ENCODE data around the gene ANKFN1.

DNA sequence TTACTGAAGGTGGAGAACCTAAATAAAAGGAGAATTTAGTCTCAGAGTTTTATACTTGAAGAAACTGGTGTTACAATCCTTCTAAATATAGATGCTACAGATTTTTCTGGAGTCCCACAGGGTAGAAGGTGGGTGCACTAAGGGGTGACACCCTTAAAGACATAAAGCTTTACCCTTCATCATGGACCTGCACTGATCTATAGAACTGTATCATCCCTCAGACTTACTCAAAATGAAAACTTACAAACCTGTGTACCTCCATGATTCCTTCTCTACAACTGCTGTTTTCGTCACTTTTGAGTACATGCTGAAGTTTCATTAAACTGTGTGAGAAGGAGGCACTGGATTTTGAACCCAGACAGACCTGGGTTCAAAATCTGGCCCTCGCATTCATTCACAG lies 270.7 kb downstream of the ANKFN1 start:
- TF ChIP-seq, protein P1, sequence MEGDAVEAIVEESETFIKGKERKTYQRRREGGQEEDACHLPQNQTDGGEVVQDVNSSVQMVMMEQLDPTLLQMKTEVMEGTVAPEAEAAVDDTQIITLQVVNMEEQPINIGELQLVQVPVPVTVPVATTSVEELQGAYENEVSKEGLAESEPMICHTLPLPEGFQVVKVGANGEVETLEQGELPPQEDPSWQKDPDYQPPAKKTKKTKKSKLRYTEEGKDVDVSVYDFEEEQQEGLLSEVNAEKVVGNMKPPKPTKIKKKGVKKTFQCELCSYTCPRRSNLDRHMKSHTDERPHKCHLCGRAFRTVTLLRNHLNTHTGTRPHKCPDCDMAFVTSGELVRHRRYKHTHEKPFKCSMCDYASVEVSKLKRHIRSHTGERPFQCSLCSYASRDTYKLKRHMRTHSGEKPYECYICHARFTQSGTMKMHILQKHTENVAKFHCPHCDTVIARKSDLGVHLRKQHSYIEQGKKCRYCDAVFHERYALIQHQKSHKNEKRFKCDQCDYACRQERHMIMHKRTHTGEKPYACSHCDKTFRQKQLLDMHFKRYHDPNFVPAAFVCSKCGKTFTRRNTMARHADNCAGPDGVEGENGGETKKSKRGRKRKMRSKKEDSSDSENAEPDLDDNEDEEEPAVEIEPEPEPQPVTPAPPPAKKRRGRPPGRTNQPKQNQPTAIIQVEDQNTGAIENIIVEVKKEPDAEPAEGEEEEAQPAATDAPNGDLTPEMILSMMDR (IDR thresholded peaks at IDR 0.05), result no peak
- TF ChIP-seq POLR2A (IDR thresholded peaks at IDR 0.05) (no peak), POLR2AphosphoS5 (IDR thresholded peaks at IDR 0.05) (no peak)
